DOHH2 (cell line): ENCODE measurements around the gene RNF223.

Source experiments
- H3F3A ChIP-seq: fragments of 200-600 bp; sonication (generic), shearing (Covaris generic); 2 replicates; pipeline ENCODE4 v1.6.0; 2016; ENCODE audit warnings: antibody characterized with exemption, mild to moderate bottlenecking; ENCODE audit not compliant: control insufficient read depth, insufficient read depth
- H3K27ac ChIP-seq: fragments of 200-600 bp; sonication (generic); 2 replicates; pipeline ENCODE4 v1.5.1; 2014; ENCODE audit warnings: low read depth, mild to moderate bottlenecking, low read length, moderate library complexity
- H3K27me3 ChIP-seq: fragments of 200-600 bp; sonication (generic); 2 replicates; pipeline ENCODE4 v1.6.1; 2014; ENCODE audit warnings: mild to moderate bottlenecking, low read length, mixed read lengths; ENCODE audit not compliant: control insufficient read depth
- H3K36me3 ChIP-seq: fragments of 200-600 bp; sonication (generic); 2 replicates; pipeline ENCODE4 v1.6.1; 2014; ENCODE audit warnings: mild to moderate bottlenecking, low read length, moderate library complexity, mixed read lengths; ENCODE audit not compliant: control insufficient read depth
- H3K4me1 ChIP-seq: fragments of 200-600 bp; sonication (generic); 2 replicates; pipeline ENCODE4 v1.6.1; 2014; ENCODE audit warnings: mild to moderate bottlenecking, low read length, mixed read lengths; ENCODE audit not compliant: control insufficient read depth
- H3K4me2 ChIP-seq: fragments of 200-600 bp; sonication (generic); 2 replicates; pipeline ENCODE4 v1.6.0; 2014; ENCODE audit warnings: mild to moderate bottlenecking, low read length, moderate library complexity
- H3K4me3 ChIP-seq: fragments of 200-600 bp; sonication (generic); 2 replicates; pipeline ENCODE4 v1.5.1; 2014; ENCODE audit warnings: mild to moderate bottlenecking, low read length, mixed read lengths
- H3K79me2 ChIP-seq: fragments of 200-600 bp; sonication (generic); 2 replicates; pipeline ENCODE4 v1.6.1; 2014; ENCODE audit warnings: mild to moderate bottlenecking, low read length, mixed read lengths; ENCODE audit not compliant: control insufficient read depth
- H3K9me2 ChIP-seq: fragments of 200-600 bp; sonication (generic); replicated peaks from 2 replicates; pipeline ENCODE4 v1.6.1; 2014; ENCODE audit warnings: mild to moderate bottlenecking, low read length, mixed read lengths; ENCODE audit not compliant: control insufficient read depth
- H3K9me3 ChIP-seq: fragments of 200-600 bp; sonication (generic); 2 replicates; pipeline ENCODE4 v1.6.1; 2014; ENCODE audit warnings: antibody characterized with exemption, low read length, mixed read lengths; ENCODE audit not compliant: control insufficient read depth, insufficient read depth
- H4K20me1 ChIP-seq: fragments of 200-600 bp; sonication (generic); 2 replicates; pipeline ENCODE4 v1.6.0; 2014; ENCODE audit warnings: low read depth, mild to moderate bottlenecking, antibody characterized with exemption, low read length, moderate library complexity; ENCODE audit not compliant: control insufficient read depth, insufficient read depth
- CTCF ChIP-seq: fragments of 200-600 bp; sonication (generic); IDR thresholded peaks from one replicate; pipeline ENCODE4 v1.5.1; 2014; ENCODE audit warnings: antibody characterized with exemption, mild to moderate bottlenecking, low read depth, low read length; ENCODE audit not compliant: poor library complexity, severe bottlenecking
- EZH2phosphoT487 ChIP-seq: fragments of 200-600 bp; sonication (generic); IDR thresholded peaks from 2 replicates; pipeline ENCODE4 v1.6.1; 2017; ENCODE audit warnings: borderline replicate concordance, mild to moderate bottlenecking, antibody characterized with exemption, low read length, moderate library complexity, mixed read lengths

RNF223 gene

GRCh38 chr1:1075148-1075935 is 1.2 kb upstream of the RNF223 start:
- H3K9me2 ChIP-seq = no peaks in the 10 kb centered on the region
- H3K36me3 ChIP-seq = no peaks in the 10 kb centered on the region
- H3K79me2 ChIP-seq = no peaks in the 10 kb centered on the region
- no peaks in the 10 kb centered on the region for H4K20me1 ChIP-seq
- H3K27me3 ChIP-seq = peaks cover 5% of the 10 kb centered on the region; the same call in 1 of the 2 replicates
- no peak overlapping the region for H3K4me3 ChIP-seq
- H3K27ac ChIP-seq = no peak overlapping the region
- no peaks in the 10 kb centered on the region for H3K9me3 ChIP-seq
- no peak for TF ChIP-seq EZH2phosphoT487
- TF ChIP-seq CTCF = no peak
- peaks cover 18% of the 10 kb centered on the region for H3K4me1 ChIP-seq
- no peak overlapping the region for H3K4me2 ChIP-seq
- H3F3A ChIP-seq = no peaks in the 10 kb centered on the region

- H3K9me2 ChIP-seq = no peaks in the 10 kb centered on the region
- no peak for TF ChIP-seq EZH2phosphoT487
- no peak for TF ChIP-seq CTCF
- H3K4me2 ChIP-seq = no peak overlapping the region
- H3K36me3 ChIP-seq = no peaks in the 10 kb centered on the region
- no peaks in the 10 kb centered on the region for H3K9me3 ChIP-seq
- peaks cover 18% of the 10 kb centered on the region for H3K4me1 ChIP-seq
- no peak overlapping the region for H3K27ac ChIP-seq
- H3K79me2 ChIP-seq = no peaks in the 10 kb centered on the region
- no peaks in the 10 kb centered on the region; the same call in 1 of the 2 replicates for H3K27me3 ChIP-seq
- no peaks in the 10 kb centered on the region for H3F3A ChIP-seq
- no peak overlapping the region for H3K4me3 ChIP-seq
- peaks cover 2% of the 10 kb centered on the region; the same call in 1 of the 2 replicates for H4K20me1 ChIP-seq
Measured at GRCh38 chr1:1074631-1075147, 583 bp upstream of the RNF223 start.

- Histone ChIP-seq H3K27ac (no peak overlapping the region), H3K9me3 (no peaks in the 10 kb centered on the region), H3K27me3 (peaks cover 3% of the 10 kb centered on the region), H3K4me1 (peaks cover 26% of the 10 kb centered on the region), H3K4me2 (no peak overlapping the region), H4K20me1 (peaks cover 3% of the 10 kb centered on the region; the same call in 1 of the 2 replicates), H3K36me3 (no peaks in the 10 kb centered on the region), H3F3A (no peaks in the 10 kb centered on the region), H3K4me3 (no peak overlapping the region), H3K9me2 (no peaks in the 10 kb centered on the region), H3K79me2 (no peaks in the 10 kb centered on the region)
- TF ChIP-seq CTCF = no peak
- no peak for TF ChIP-seq EZH2phosphoT487
Measured at GRCh38 chr1:1072849-1073742, 1.0 kb downstream of the RNF223 start.
